Raji (cell line): ENCODE data around the gene PROSER2.

Experiments used
- POLR2A ChIP-seq: IDR thresholded peaks from 2 replicates; pipeline ENCODE4 v1.6.1; 2011; ENCODE audit warnings: low read depth, low read length, control low read depth; ENCODE audit not compliant: insufficient read depth

Gene PROSER2

DNA sequence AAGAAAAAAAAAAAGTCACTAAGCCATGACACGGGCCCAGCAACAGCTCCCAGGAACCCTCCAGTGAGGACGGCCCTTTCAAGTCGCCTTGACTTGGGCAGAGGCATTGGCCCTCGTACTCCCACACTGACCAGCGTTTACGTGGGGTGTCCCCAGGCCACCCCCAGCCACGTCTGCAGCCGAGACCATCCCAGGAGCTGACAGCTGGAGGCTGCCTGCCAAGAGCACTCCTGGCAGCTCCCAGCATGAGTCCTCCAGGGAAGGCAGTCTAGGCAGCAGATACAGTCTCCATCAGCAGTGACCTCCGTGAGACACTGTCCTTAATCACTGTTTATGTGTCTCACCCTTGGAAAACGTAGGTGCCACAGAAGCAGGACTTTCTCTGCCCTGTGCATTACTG is 86.5 kb downstream of the PROSER2 start:
- TF ChIP-seq POLR2A: no peak

- no peak for TF ChIP-seq POLR2A
Measured at GRCh38 chr10:11910102-11910501, 86.9 kb downstream of the PROSER2 start.

DNA sequence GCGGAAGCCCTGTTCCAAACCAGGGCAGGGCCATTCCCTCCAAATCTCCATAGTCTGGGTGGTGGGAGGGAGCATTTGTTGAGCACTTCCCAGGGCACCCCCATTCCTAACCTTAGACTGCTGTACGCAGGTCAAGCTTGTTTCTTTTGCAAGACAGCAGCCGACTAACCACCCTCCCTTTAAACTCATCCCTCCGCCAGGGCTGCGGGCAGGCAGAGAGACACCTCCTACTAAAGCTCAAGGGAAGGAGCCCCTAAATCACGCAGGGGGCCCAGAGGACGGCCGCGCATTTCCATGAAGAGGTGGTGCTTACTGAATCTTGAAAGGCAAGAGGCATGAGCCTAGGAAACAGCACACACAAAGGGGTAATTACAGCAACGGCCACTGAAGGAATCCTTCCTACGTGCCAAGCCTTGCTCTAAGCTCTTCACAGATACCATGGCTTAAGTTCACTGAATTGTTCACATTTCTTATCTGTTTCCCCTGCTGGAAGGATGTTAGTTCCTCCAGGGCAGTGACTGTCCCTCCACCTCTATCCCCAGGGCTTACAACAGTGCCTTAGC is 90.0 kb downstream of the PROSER2 start:
- no peak for TF ChIP-seq POLR2A

- TF ChIP-seq POLR2A: no peak
Measured at GRCh38 chr10:11918384-11918783, 95.2 kb downstream of the PROSER2 start.

- no peak for TF ChIP-seq POLR2A
Measured at GRCh38 chr10:11919271-11919670, 96.1 kb downstream of the PROSER2 start.
